PC-9 (cell line): Measurements from ENCODE around the gene SPOCK2.

Source experiments
- EZH2 ChIP-seq: fragments of 200-600 bp; sonication (generic); IDR thresholded peaks from 2 replicates; pipeline ENCODE4 v1.8.0; 2017; ENCODE audit warnings: antibody characterized with exemption, low read depth
- TF ChIP-seq, protein P1 (sequence below): fragments of 200-600 bp; sonication (generic); conservative IDR thresholded peaks from 2 replicates; pipeline ENCODE4 v1.6.1; 2017; ENCODE audit warnings: mixed run types, antibody characterized with exemption, mild to moderate bottlenecking, moderate library complexity

GRCh38 chr10:72010234-72010973 lies 77.9 kb downstream of the SPOCK2 start:
- TF ChIP-seq, protein P1, sequence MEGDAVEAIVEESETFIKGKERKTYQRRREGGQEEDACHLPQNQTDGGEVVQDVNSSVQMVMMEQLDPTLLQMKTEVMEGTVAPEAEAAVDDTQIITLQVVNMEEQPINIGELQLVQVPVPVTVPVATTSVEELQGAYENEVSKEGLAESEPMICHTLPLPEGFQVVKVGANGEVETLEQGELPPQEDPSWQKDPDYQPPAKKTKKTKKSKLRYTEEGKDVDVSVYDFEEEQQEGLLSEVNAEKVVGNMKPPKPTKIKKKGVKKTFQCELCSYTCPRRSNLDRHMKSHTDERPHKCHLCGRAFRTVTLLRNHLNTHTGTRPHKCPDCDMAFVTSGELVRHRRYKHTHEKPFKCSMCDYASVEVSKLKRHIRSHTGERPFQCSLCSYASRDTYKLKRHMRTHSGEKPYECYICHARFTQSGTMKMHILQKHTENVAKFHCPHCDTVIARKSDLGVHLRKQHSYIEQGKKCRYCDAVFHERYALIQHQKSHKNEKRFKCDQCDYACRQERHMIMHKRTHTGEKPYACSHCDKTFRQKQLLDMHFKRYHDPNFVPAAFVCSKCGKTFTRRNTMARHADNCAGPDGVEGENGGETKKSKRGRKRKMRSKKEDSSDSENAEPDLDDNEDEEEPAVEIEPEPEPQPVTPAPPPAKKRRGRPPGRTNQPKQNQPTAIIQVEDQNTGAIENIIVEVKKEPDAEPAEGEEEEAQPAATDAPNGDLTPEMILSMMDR: no peak
- TF ChIP-seq EZH2: no peak
